PFSK-1 (cell line): ENCODE data around the gene CD247.

Experiments used
- FOXP2 ChIP-seq: optimal IDR thresholded peaks from 2 replicates; pipeline ENCODE3; 2011; ENCODE audit warnings: borderline replicate concordance, control low read depth, inconsistent platforms; ENCODE audit not compliant: insufficient read depth; ENCODE audit errors: extremely low read length, extremely low read depth
- POLR2AphosphoS5 ChIP-seq: IDR thresholded peaks from 2 replicates; pipeline ENCODE4 v1.6.1; 2012; ENCODE audit warnings: low read depth, mild to moderate bottlenecking, control low read depth, low read length, moderate library complexity
- REST ChIP-seq, 2 experiments: IDR thresholded peaks; 2 replicates each; pipeline versions ENCODE4 v1.6.1 to v1.8.0; 2011 to 2012; ENCODE audit warnings: low read depth in 2 of 2, low read length in 2 of 2, control low read depth in 1 of 2, inconsistent platforms in 1 of 2, mild to moderate bottlenecking in 1 of 2, moderate library complexity in 1 of 2; ENCODE audit not compliant: insufficient read depth in 1 of 2
- SIN3A ChIP-seq: IDR thresholded peaks from 2 replicates; pipeline ENCODE4 v1.6.1; 2012; ENCODE audit warnings: mild to moderate bottlenecking, low read length, moderate library complexity, borderline replicate concordance; ENCODE audit not compliant: insufficient read depth
- TAF1 ChIP-seq: IDR thresholded peaks from 2 replicates; pipeline ENCODE4 v1.6.1; 2012; ENCODE audit warnings: low read length, control low read depth, borderline replicate concordance; ENCODE audit not compliant: insufficient read depth

The CD247 gene

DNA sequence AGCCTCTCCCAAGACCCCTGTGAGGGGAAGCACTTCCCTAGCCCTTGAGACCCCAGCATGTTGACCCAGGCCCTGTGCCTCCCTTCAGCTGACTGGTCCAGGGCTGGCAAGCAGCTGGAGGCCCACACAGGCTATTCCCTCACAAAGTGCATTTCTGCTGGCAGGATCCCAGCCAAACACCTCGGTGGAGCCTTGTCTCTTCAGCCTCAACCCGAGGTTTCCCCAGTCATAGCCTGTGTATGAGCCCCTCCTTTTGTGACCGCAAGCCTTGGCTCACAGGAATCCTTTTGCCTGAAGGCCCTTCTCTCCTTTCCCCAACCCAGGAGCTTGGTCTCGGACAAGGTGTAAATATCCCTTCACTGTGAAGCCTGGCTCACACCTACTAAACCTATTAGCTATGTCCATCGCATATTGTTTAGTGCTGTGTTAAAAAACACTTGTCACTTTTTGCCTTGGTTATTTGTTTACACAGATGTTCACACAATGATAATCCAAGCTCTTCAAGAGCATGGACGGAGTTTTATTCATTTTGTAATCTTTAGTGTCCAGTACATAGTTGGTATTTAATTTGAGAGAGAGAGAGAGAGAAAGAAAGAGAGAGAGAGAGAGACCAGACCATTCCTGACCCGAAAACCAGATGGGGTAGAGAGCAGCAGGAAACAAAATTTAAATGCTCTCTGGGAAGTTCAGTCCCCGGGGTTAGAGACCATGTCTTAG is 8.5 kb upstream of the CD247 start:
- no peak for TF ChIP-seq FOXP2
- TF ChIP-seq TAF1, result no peak
- no peak for TF ChIP-seq SIN3A
- TF ChIP-seq REST (IDR thresholded peaks at IDR 0.05; ENCODE audit: insufficient read depth in 1 of 2, low read depth in 2 of 2, low read length in 2 of 2), result no peak
- TF ChIP-seq POLR2AphosphoS5, result no peak

DNA sequence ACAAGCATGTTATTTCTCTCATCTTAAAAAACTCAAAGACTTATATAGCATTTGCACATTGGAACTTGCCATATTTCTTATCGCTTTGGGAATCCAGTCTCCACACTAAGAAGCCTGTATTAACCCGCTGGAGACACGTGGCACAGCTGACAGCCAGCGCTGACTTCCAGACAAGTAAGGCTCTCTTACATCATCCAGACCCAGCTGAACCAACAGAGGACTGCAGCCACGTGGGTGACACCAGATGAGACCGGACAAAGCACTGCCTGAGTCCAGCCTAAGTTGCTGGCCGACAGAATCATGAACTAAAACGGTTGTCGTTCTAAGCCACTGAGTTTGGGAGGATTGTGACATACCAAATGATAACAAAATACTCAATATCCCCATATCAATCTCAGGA is 6.3 kb upstream of the CD247 start:
- TF ChIP-seq FOXP2 (no peak), REST (IDR thresholded peaks at IDR 0.05; ENCODE audit: insufficient read depth in 1 of 2, low read depth in 2 of 2, low read length in 2 of 2) (no peak), TAF1 (no peak), POLR2AphosphoS5 (no peak), SIN3A (no peak)

- TF ChIP-seq FOXP2, result no peak
- no peak for TF ChIP-seq REST (IDR thresholded peaks at IDR 0.05; ENCODE audit: insufficient read depth in 1 of 2, low read depth in 2 of 2, low read length in 2 of 2)
- no peak for TF ChIP-seq POLR2AphosphoS5
- TF ChIP-seq SIN3A, result no peak
Measured at GRCh38 chr1:167522246-167522645, 3.9 kb upstream of the CD247 start.

DNA sequence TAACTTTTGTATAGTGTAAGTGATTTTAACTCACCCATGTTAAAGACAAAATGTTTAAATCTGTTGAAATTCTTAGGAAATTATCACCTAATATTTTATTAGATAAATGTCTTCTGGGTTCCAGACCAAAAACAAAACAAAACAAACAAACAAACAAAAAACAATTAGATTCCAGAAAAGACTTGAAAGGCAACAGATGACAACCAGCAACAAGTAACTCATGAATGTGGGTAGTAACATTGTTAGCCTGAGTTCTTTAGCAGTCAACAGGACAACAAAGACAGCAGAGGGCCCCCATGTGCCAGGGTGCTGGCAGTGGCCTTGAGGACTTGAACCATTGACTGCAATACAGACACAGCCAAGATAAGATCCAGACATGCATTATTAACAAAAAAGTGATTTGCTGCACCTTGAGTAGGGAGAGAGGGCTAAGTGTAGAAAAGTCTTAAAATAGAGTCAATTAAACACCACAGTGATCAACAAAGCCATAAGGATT is 2.4 kb upstream of the CD247 start:
- no peak for TF ChIP-seq SIN3A
- no peak for TF ChIP-seq TAF1
- TF ChIP-seq FOXP2, result no peak
- TF ChIP-seq POLR2AphosphoS5, result no peak
- no peak for TF ChIP-seq REST (IDR thresholded peaks at IDR 0.05; ENCODE audit: insufficient read depth in 1 of 2, low read depth in 2 of 2, low read length in 2 of 2)
